Smooth muscle cell (in vitro differentiated cells): ENCODE measurements around the gene TSEN2. TPM values are rescaled to one million over a fixed set of nuclear protein-coding genes. Genes with fewer than 3 reads are reported as not detected.

ENCODE experiments used
- DNase-seq: peaks from one replicate; lab custom pipeline; 2025; ENCODE audit not compliant: unreplicated experiment; lab: John Stamatoyannopoulos, UW
- H2AFZ ChIP-seq: fragments of 200-600 bp; sonication (generic); 2 replicates; pipeline ENCODE4 v1.6.0; 2016; ENCODE audit warnings: antibody characterized with exemption, low read depth, mild to moderate bottlenecking
- H3F3A ChIP-seq: fragments of 200-600 bp; sonication (generic); 2 replicates; pipeline ENCODE4 v1.6.0; 2017; ENCODE audit warnings: antibody characterized with exemption, low read depth
- H3K27ac ChIP-seq: fragments of 200-600 bp; sonication (generic); 2 replicates; pipeline ENCODE4 v1.5.1; 2016; ENCODE audit warnings: low read depth, mild to moderate bottlenecking
- H3K27me3 ChIP-seq: fragments of 200-600 bp; sonication (generic); 2 replicates; pipeline ENCODE4 v1.6.1; 2016; ENCODE audit warnings: low read depth, mild to moderate bottlenecking
- H3K36me3 ChIP-seq: fragments of 200-600 bp; sonication (generic); 2 replicates; pipeline ENCODE4 v1.5.1; 2016; ENCODE audit warnings: low read depth
- H3K4me1 ChIP-seq: fragments of 200-600 bp; sonication (generic); 2 replicates; pipeline ENCODE4 v1.5.1; 2016; ENCODE audit warnings: low read depth
- H3K4me2 ChIP-seq: fragments of 200-600 bp; sonication (generic); 2 replicates; pipeline ENCODE4 v1.6.0; 2016; ENCODE audit warnings: mild to moderate bottlenecking
- H3K4me3 ChIP-seq: fragments of 200-600 bp; sonication (generic); 2 replicates; pipeline ENCODE4 v1.5.1; 2016; ENCODE audit warnings: mild to moderate bottlenecking
- H3K79me2 ChIP-seq: fragments of 200-600 bp; sonication (generic); 2 replicates; pipeline ENCODE4 v1.6.0; 2016; ENCODE audit warnings: low read depth, mild to moderate bottlenecking
- H3K9ac ChIP-seq: fragments of 200-600 bp; sonication (generic); 2 replicates; pipeline ENCODE4 v1.6.0; 2016; ENCODE audit warnings: low read depth
- H3K9me3 ChIP-seq: fragments of 200-600 bp; sonication (generic); replicated peaks from 2 replicates; pipeline ENCODE4 v1.5.1; 2016; ENCODE audit warnings: low read depth
- H4K20me1 ChIP-seq: fragments of 200-600 bp; sonication (generic); 2 replicates; pipeline ENCODE4 v1.6.0; 2016; ENCODE audit warnings: low read depth
- CTCF ChIP-seq: fragments of 200-600 bp; sonication (generic); IDR thresholded peaks from 2 replicates; pipeline ENCODE4 v1.5.1; 2017; ENCODE audit warnings: borderline replicate concordance, mild to moderate bottlenecking, antibody characterized with exemption; ENCODE audit not compliant: insufficient read depth, poor library complexity, severe bottlenecking
- WGBS: methylation state at CpG from one replicate; pipeline ENCODE4 v1.1.7; 2016; ENCODE audit warnings: low lambda C conversion rate; 5-methylcytosine and 5-hydroxymethylcytosine counted together
- polyA plus RNA-seq: library from polyadenylated mRNA; unstranded; fragments of >200 nt; fragmentation: Nextera tagmentation; extraction: Ambion mirVana; gene quantifications from 2 replicates; pipeline ENCODE4 v1.2.1, GENCODE V29; 2016
- total RNA-seq: library from RNA; depleted of rRNA; stranded (reverse); fragments of >200 nt; gene quantifications from 2 replicates; pipeline ENCODE4 v1.2.3, GENCODE V29; 2014

The TSEN2 gene
- total and polyA plus RNA-seq, 2 experiments from 2014 or later, result 3.6 to 3.9 TPM

GRCh38 chr3:12490547-12490946 lies 6.3 kb downstream of the TSEN2 start:
- no peaks in the 10 kb centered on the region for H3K36me3 ChIP-seq
- no peaks in the 10 kb centered on the region for H3F3A ChIP-seq
- no peaks in the 10 kb centered on the region for H3K9me3 ChIP-seq
- H3K27ac ChIP-seq, result no peak overlapping the region
- no peak for DNase-seq
- no peaks in the 10 kb centered on the region for H3K79me2 ChIP-seq
- peaks cover 1% of the 10 kb centered on the region for H3K4me1 ChIP-seq
- no peak overlapping the region for H2AFZ ChIP-seq
- no peak for TF ChIP-seq CTCF
- no peaks in the 10 kb centered on the region for H3K27me3 ChIP-seq
- no peak overlapping the region for H3K4me3 ChIP-seq
- H4K20me1 ChIP-seq, result no peaks in the 10 kb centered on the region
- no peak overlapping the region for H3K4me2 ChIP-seq
- 73% methylated on average over 3 of the region's 3 CpGs for WGBS
- no peak overlapping the region for H3K9ac ChIP-seq

- Histone ChIP-seq H2AFZ (no peak overlapping the region), H3K4me3 (no peak overlapping the region), H3K9me3 (no peaks in the 10 kb centered on the region), H3K4me2 (no peak overlapping the region), H3K79me2 (no peaks in the 10 kb centered on the region), H3K4me1 (no peaks in the 10 kb centered on the region), H3F3A (no peaks in the 10 kb centered on the region), H4K20me1 (no peaks in the 10 kb centered on the region), H3K36me3 (no peaks in the 10 kb centered on the region), H3K27ac (no peak overlapping the region), H3K27me3 (no peaks in the 10 kb centered on the region), H3K9ac (no peak overlapping the region)
- no peak for DNase-seq
- TF ChIP-seq CTCF, result no peak
- 90% methylated on average over 8 of the region's 8 CpGs for WGBS
Observed at GRCh38 chr3:12495749-12496452, 11.6 kb downstream of the TSEN2 start.

- H3K36me3 ChIP-seq, result no peaks in the 10 kb centered on the region
Observed at GRCh38 chr3:12496453-12496761, 12.1 kb downstream of the TSEN2 start.

More at GRCh38 chr3:12496453-12496761, 12.1 kb downstream of the TSEN2 start:
- 94% methylated on average over 1 of the region's 1 CpG for WGBS
- TF ChIP-seq CTCF, result no peak
- Histone ChIP-seq H3K27me3 (no peaks in the 10 kb centered on the region), H2AFZ (no peak overlapping the region), H4K20me1 (no peaks in the 10 kb centered on the region), H3K9ac (no peak overlapping the region), H3K9me3 (no peaks in the 10 kb centered on the region), H3K27ac (no peak overlapping the region), H3F3A (no peaks in the 10 kb centered on the region), H3K4me2 (no peak overlapping the region), H3K4me1 (no peaks in the 10 kb centered on the region), H3K4me3 (no peak overlapping the region), H3K79me2 (no peaks in the 10 kb centered on the region)
- no peak for DNase-seq
